H9 (cell line): ENCODE measurements around the gene MYRIP. TPM values are rescaled to one million over a fixed set of nuclear protein-coding genes. Genes with fewer than 3 reads are reported as not detected.

ENCODE experiments used
- DNase-seq: peaks from one replicate; pipeline ENCODE4 v3.0.0-alpha.2; 2017
- H2AFZ ChIP-seq: one replicate; pipeline ENCODE4 v1.6.1; 2013; ENCODE audit warnings: mild to moderate bottlenecking, low read length, control low read depth, moderate library complexity
- H2AK5ac ChIP-seq: 2 replicates; pipeline ENCODE4 v1.6.1; 2013; ENCODE audit warnings: low read length, control low read depth, mixed read lengths; ENCODE audit not compliant: insufficient read length
- H2BK120ac ChIP-seq: one replicate; pipeline ENCODE4 v1.6.1; 2013; ENCODE audit warnings: low read depth, mild to moderate bottlenecking, low read length, control low read depth, inconsistent platforms; ENCODE audit not compliant: poor library complexity, severe bottlenecking
- H2BK12ac ChIP-seq: 2 replicates; pipeline ENCODE4 v1.6.1; 2013; ENCODE audit warnings: low read length, control low read depth, mixed read lengths, low read depth; ENCODE audit not compliant: insufficient read length
- H2BK15ac ChIP-seq: 2 replicates; pipeline ENCODE4 v1.6.1; 2013; ENCODE audit warnings: low read depth, low read length, control low read depth
- H2BK20ac ChIP-seq: one replicate; pipeline ENCODE4 v1.6.1; 2013; ENCODE audit warnings: low read depth, mild to moderate bottlenecking, low read length, control low read depth, inconsistent platforms; ENCODE audit not compliant: poor library complexity, severe bottlenecking
- H2BK5ac ChIP-seq: 2 replicates; pipeline ENCODE4 v1.6.1; 2013; ENCODE audit warnings: low read length, control low read depth, mixed read lengths; ENCODE audit not compliant: insufficient read length
- H3K14ac ChIP-seq: 2 replicates; pipeline ENCODE4 v1.6.1; 2013; ENCODE audit warnings: low read length, control low read depth; ENCODE audit not compliant: insufficient read depth
- H3K18ac ChIP-seq: 2 replicates; pipeline ENCODE4 v1.6.1; 2013; ENCODE audit warnings: low read depth, mild to moderate bottlenecking, mixed read lengths, low read length, control low read depth; ENCODE audit not compliant: insufficient read length
- H3K23ac ChIP-seq: 2 replicates; pipeline ENCODE4 v1.6.1; 2013; ENCODE audit warnings: low read length, control low read depth, mixed read lengths, low read depth; ENCODE audit not compliant: insufficient read length
- H3K23me2 ChIP-seq: 2 replicates; pipeline ENCODE4 v1.6.1; 2013; ENCODE audit warnings: low read depth, mild to moderate bottlenecking, mixed read lengths, low read length, control low read depth; ENCODE audit not compliant: insufficient read length, poor library complexity, severe bottlenecking
- H3K27ac ChIP-seq: 2 replicates; pipeline ENCODE4 v1.5.1; 2013; ENCODE audit warnings: low read length, control low read depth, mixed read lengths, low read depth; ENCODE audit not compliant: insufficient read length
- H3K27me3 ChIP-seq: 2 replicates; pipeline ENCODE4 v1.6.1; 2013; ENCODE audit warnings: low read length, control low read depth, inconsistent platforms; ENCODE audit not compliant: insufficient read depth
- H3K4ac ChIP-seq: 2 replicates; pipeline ENCODE4 v1.6.1; 2013; ENCODE audit warnings: low read depth, mild to moderate bottlenecking, control low read depth, inconsistent platforms, low read length, moderate library complexity
- H3K4me1 ChIP-seq: 2 replicates; pipeline ENCODE4 v1.6.1; 2013; ENCODE audit warnings: low read length, control low read depth, inconsistent platforms; ENCODE audit not compliant: insufficient read depth
- H3K4me2 ChIP-seq: 2 replicates; pipeline ENCODE4 v1.6.1; 2013; ENCODE audit warnings: low read length, control low read depth, mixed read lengths; ENCODE audit not compliant: insufficient read length, insufficient read depth
- H3K56ac ChIP-seq: 2 replicates; pipeline ENCODE4 v1.6.1; 2013; ENCODE audit warnings: low read depth, mild to moderate bottlenecking, mixed read lengths, low read length, control low read depth; ENCODE audit not compliant: insufficient read length
- H3K79me1 ChIP-seq: 2 replicates; pipeline ENCODE4 v1.6.1; 2013; ENCODE audit warnings: low read depth, mild to moderate bottlenecking, moderate library complexity, low read length, control low read depth, inconsistent platforms; ENCODE audit not compliant: insufficient read depth, poor library complexity, severe bottlenecking
- H3K79me2 ChIP-seq: 2 replicates; pipeline ENCODE4 v1.6.1; 2013; ENCODE audit warnings: low read length, control low read depth, inconsistent platforms; ENCODE audit not compliant: insufficient read depth
- H3K9ac ChIP-seq: 2 replicates; pipeline ENCODE4 v1.6.1; 2013; ENCODE audit warnings: low read length, control low read depth, mixed read lengths; ENCODE audit not compliant: insufficient read length; ENCODE audit errors: extremely low read depth
- H3K9me3 ChIP-seq: one replicate; pipeline ENCODE4 v1.6.1; 2013; ENCODE audit warnings: low read depth, low read length, inconsistent platforms; ENCODE audit not compliant: control insufficient read depth
- H3T11ph ChIP-seq: one replicate; pipeline ENCODE4 v1.6.1; 2013; ENCODE audit warnings: mild to moderate bottlenecking, low read length, control low read depth, inconsistent platforms
- H4K20me1 ChIP-seq: one replicate; pipeline ENCODE4 v1.6.1; 2013; ENCODE audit not compliant: control insufficient read depth, insufficient read length, insufficient read depth
- H4K5ac ChIP-seq: 2 replicates; pipeline ENCODE4 v1.6.1; 2013; ENCODE audit warnings: low read depth, mild to moderate bottlenecking, mixed read lengths, low read length, control low read depth; ENCODE audit not compliant: insufficient read length
- H4K8ac ChIP-seq: replicated peaks from 2 replicates; pipeline ENCODE4 v1.6.1; 2013; ENCODE audit warnings: low read length, control low read depth, mixed read lengths, low read depth; ENCODE audit not compliant: insufficient read length
- H4K91ac ChIP-seq: 2 replicates; pipeline ENCODE4 v1.6.1; 2013; ENCODE audit warnings: low read depth, mild to moderate bottlenecking, moderate library complexity, mixed read lengths, low read length, control low read depth; ENCODE audit not compliant: insufficient read length
- H3K27ac Mint-ChIP-seq, 3 experiments: 2 replicates in 2 of 3; 3 replicates in 1 of 3; pipeline ENCODE4 v1.8.0; 2020 to 2021; ENCODE audit warnings: mixed read lengths in 3 of 3, mild to moderate bottlenecking in 1 of 3, moderate library complexity in 1 of 3
- H3K27me3 Mint-ChIP-seq: 2 replicates; pipeline ENCODE4 v1.8.0; 2021; ENCODE audit warnings: low read depth, mild to moderate bottlenecking, moderate library complexity, mixed read lengths
- H3K36me3 Mint-ChIP-seq, 3 experiments: 2 replicates in 2 of 3; 3 replicates in 1 of 3; pipeline ENCODE4 v1.8.0; 2020 to 2021; ENCODE audit warnings: low read depth in 3 of 3, mixed read lengths in 3 of 3; ENCODE audit not compliant: insufficient read depth in 1 of 3
- H3K4me1 Mint-ChIP-seq, 2 experiments: 2 replicates each; pipeline ENCODE4 v1.8.0; 2020; ENCODE audit warnings: mixed read lengths in 2 of 2
- H3K4me3 Mint-ChIP-seq, 2 experiments: 2 replicates in 1 of 2; 3 replicates in 1 of 2; pipeline ENCODE4 v1.8.0; 2020 to 2021; ENCODE audit warnings: mild to moderate bottlenecking in 2 of 2, mixed read lengths in 2 of 2, moderate library complexity in 1 of 2
- H3K9me3 Mint-ChIP-seq, 2 experiments: 2 replicates in 1 of 2; 3 replicates in 1 of 2; pipeline ENCODE4 v1.8.0; 2020; ENCODE audit warnings: mild to moderate bottlenecking in 2 of 2, mixed read lengths in 2 of 2, moderate library complexity in 1 of 2
- WGBS: extraction: QIAGEN DNeasy Blood & Tissue Kit; methylation state at CpG from one replicate; pipeline ENCODE4 v1.1.7; 2013; ENCODE audit warnings: missing lambda C conversion rate, low lambda C conversion rate, mixed read lengths; ENCODE audit not compliant: insufficient read length; ENCODE audit errors: extremely low coverage; 5-methylcytosine and 5-hydroxymethylcytosine counted together
- total RNA-seq: library from RNA; stranded (reverse); gene quantifications from 2 replicates; pipeline ENCODE4 v1.2.1, GENCODE V29; 2021
- TF ChIP-seq, protein P1 (sequence below): fragments of 200-600 bp; sonication (generic); conservative IDR thresholded peaks from 3 replicates; pipeline ENCODE4 v1.8.0; 2021; ENCODE audit warnings: antibody characterized with exemption, mild to moderate bottlenecking

Gene MYRIP
- total RNA-seq, 1 experiment from 2014 or later, result 1.8 TPM

GRCh38 chr3:40046149-40046548, 236.7 kb downstream of the MYRIP start:
- Histone ChIP-seq H3K23ac (no peak overlapping the region), H4K91ac (no peak overlapping the region), H2BK12ac (no peak overlapping the region), H3K4ac (no peak overlapping the region), H3K4me1 (peaks cover 5% of the 10 kb centered on the region), H3K23me2 (no peaks in the 10 kb centered on the region), H3K14ac (no peak overlapping the region), H4K20me1 (no peaks in the 10 kb centered on the region), H3K4me2 (no peak overlapping the region), H2BK15ac (no peak overlapping the region), H3K27me3 (no peaks in the 10 kb centered on the region), H3K18ac (no peak overlapping the region), H2BK5ac (no peak overlapping the region), H3K9ac (no peak overlapping the region), H4K5ac (no peak overlapping the region), H3T11ph (no peak overlapping the region), H3K79me1 (no peaks in the 10 kb centered on the region), H2AFZ (no peak overlapping the region), H3K79me2 (no peaks in the 10 kb centered on the region), H2AK5ac (no peak overlapping the region), H2BK120ac (no peak overlapping the region), H2BK20ac (no peak overlapping the region), H3K27ac (no peak overlapping the region), H3K9me3 (no peaks in the 10 kb centered on the region), H3K56ac (no peak overlapping the region), H4K8ac (no peak overlapping the region)
- no peak overlapping the region for H3K4me3 Mint-ChIP-seq
- no CpG with 5 or more reads among the region's 4 CpGs for WGBS
- H3K36me3 Mint-ChIP-seq, result peaks cover 0 to 9% (median 1%) of the 10 kb centered on the region in 3 experiments; a peak in 3 of 7 replicates
- DNase-seq, result no peak
- H3K4me1 Mint-ChIP-seq, result peaks cover 4 to 6% of the 10 kb centered on the region in 2 experiments; a peak in 2 of 4 replicates
- TF ChIP-seq, protein P1, sequence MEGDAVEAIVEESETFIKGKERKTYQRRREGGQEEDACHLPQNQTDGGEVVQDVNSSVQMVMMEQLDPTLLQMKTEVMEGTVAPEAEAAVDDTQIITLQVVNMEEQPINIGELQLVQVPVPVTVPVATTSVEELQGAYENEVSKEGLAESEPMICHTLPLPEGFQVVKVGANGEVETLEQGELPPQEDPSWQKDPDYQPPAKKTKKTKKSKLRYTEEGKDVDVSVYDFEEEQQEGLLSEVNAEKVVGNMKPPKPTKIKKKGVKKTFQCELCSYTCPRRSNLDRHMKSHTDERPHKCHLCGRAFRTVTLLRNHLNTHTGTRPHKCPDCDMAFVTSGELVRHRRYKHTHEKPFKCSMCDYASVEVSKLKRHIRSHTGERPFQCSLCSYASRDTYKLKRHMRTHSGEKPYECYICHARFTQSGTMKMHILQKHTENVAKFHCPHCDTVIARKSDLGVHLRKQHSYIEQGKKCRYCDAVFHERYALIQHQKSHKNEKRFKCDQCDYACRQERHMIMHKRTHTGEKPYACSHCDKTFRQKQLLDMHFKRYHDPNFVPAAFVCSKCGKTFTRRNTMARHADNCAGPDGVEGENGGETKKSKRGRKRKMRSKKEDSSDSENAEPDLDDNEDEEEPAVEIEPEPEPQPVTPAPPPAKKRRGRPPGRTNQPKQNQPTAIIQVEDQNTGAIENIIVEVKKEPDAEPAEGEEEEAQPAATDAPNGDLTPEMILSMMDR, result no peak
- H3K27ac Mint-ChIP-seq, result no peak overlapping the region
- H3K27me3 Mint-ChIP-seq, result no peaks in the 10 kb centered on the region
- H3K9me3 Mint-ChIP-seq, result peaks cover 6 to 17% of the 10 kb centered on the region in 2 experiments; a peak in 4 of 5 replicates
